Glomerular visceral epithelial cell (primary cell): Measurements from ENCODE around the gene COBL.
"Not testable (repeated sequence)": the region's sequence is repeated elsewhere in the genome, so short reads cannot be mapped to it uniquely, and the experiment has no call there.

Source experiments
- DNase-seq: peaks from one replicate; pipeline ENCODE4 v3.0.0-alpha.2; 2016; ENCODE audit errors: extremely low spot score

The COBL gene

DNA sequence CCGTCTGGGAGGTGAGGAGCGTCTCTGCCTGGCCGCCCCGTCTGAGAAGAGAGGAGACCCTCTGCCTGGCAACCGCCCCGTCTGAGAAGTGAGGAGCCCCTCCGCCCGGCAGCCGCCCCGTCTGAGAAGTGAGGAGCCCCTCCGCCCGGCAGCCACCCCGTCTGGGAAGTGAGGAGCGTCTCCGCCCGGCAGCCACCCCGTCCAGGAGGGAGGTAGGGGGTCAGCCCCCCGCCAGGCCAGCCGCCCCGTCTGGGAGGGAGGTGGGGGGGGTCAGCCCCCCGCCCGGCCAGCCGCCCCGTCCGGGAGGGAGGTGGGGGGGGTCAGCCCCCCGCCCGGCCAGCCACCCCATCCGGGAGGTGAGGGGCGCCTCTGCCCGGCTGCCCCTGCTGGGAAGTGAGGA, 108.5 kb downstream of the COBL start:
- DNase-seq: not testable (repeated sequence)

DNA sequence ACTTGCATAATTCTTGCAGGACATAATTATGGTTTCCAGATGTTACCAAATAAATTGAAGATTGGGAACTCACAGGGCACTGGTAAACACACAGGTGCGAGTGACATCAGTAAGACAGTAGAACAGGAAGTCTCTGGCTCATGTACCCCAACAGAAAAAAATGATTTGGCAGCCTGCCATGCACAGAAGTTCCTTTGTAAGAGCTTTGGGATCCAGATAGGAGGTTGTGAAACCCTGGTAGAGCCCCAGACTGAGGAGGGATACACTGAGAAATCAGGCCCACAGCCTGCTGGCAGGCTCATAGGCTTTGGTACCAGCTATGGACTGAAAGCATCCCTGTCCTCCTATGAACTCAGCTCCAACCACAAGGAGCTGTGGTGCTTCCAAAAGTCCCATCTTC, 118.0 kb downstream of the COBL start:
- no peak for DNase-seq

- DNase-seq: no peak
Observed at GRCh38 chr7:51190969-51191368, 125.6 kb downstream of the COBL start.

GRCh38 chr7:51189777-51190176, 126.8 kb downstream of the COBL start:
- DNase-seq: no peak

GRCh38 chr7:51188987-51189386, 127.6 kb downstream of the COBL start:
- no peak for DNase-seq

- no peak for DNase-seq
Observed at GRCh38 chr7:51187941-51188340, 128.7 kb downstream of the COBL start.

GRCh38 chr7:51186531-51186930, 130.1 kb downstream of the COBL start:
- no peak for DNase-seq

GRCh38 chr7:51182636-51183166, 133.9 kb downstream of the COBL start:
- no peak for DNase-seq

DNA sequence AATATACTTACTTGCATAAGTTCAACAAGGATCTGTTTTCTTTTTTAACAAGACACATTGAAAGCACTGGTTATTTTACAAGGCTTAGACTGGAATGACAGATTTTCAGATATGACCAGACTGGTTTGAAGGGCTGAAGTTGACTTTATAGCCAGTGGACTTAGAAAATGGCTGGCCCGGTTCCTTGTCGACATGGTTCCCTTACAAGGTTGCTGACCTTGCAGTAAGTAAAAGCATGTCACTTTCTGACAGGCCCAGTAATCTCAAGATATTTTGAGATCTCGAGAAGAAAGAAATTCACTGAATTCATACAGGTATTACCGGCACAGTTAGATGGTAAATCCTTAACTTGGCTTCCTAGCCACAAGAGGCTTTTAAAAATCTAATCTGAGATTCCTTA, 136.5 kb downstream of the COBL start:
- no peak for DNase-seq

DNA sequence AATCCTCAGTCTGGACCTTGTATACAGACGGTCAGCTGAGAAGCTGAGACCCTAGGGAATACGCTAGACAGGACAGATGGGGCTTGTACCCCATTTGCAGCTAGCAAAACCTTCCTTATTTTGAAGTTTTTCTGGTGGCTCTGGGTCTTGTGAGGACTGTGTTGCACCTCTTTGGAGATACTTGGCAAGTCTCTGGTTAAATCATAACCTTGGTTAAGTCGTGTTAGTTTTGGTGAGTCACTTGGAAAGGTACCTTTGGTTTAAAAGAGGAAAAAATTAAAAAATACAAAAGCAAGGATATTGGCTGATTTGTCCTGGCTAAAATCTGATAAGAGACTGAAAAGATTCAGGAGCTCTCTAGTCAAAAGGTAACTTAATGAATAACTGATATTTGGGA, 140.6 kb downstream of the COBL start:
- DNase-seq: no peak

DNA sequence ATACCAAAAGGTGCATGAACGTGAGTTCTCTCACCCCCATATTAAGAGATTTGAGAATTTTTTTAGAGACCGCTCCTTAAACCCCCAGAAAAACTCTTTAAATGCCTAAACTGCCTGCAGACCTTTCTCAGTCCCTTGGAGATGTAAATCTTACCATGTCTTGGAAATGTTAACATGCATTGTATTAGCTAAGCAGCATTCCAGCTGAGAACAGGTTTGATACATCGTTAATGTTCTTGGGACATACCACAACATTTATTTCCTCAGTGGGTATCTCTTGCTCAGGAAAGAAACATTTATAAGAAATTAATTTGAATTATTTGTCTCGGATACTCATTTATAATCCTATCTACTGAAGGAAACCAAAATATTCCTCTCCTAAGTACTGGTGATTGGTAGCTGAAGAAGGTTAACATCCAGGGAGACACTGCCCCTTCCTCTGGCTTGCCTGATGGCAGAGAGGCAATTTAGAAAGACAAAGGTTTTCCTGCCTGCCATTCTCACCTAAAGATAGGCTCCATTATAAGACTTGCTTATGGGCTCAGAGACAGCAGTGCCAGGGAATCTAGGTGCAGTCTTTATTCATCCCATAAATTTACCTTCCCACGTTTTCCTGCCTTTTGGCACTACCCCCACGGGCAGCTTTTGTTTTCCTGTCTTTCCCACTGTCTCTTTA, 141.2 kb downstream of the COBL start:
- no peak for DNase-seq

GRCh38 chr7:51165337-51165736, 151.3 kb downstream of the COBL start:
- DNase-seq: no peak

DNA sequence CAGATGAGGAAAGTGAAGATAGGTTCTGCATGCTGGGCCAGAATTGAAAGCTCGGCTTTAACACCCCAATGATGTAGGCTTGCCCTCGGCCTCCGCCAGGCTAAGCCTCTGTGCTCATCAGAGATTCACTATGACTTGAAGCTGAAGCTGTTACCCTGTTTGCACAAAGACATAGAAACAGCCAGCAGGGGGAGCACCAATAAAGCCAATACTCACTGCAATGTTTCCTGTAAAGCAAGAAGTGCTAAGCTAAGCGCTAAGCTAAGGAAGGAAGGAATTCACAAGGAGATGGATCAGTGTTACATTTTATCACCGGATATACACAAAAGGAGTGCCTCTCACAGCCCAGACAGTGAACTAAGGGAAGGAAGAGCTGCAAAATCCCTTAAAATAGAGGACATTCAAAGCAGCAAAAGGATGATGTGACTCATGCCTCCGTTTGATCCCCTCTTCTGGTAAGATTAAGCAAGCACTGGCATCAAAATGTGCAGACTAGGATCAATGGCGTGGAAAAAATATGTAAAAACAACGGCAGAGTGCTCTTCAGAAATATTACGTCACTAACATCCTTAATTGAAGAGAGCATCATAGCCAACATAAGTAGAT, 153.8 kb downstream of the COBL start:
- peak; percentile 70 for DNase-seq

GRCh38 chr7:51161937-51162336, 154.7 kb downstream of the COBL start:
- DNase-seq: no peak

GRCh38 chr7:51160990-51161615, 155.5 kb downstream of the COBL start:
- DNase-seq: peak; percentile 47

DNA sequence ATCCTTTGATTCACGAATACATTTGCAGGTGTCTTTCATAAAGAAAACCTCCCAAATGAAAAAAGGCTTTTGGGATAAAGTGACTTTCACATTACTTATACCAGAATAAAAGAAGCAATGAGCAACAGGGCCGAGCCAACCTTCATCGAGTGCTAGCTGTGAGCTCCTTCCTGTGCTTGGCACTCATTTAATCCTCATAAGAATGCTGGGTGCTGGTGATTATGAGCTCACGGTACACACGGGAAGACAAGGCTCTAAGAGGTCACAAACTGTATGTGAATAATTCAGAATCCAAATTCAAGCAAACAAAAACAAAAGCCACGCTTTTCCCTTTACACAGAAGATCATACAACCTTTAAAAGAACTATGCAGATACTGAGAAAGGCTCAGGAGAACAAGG, 156.2 kb downstream of the COBL start:
- no peak for DNase-seq

DNA sequence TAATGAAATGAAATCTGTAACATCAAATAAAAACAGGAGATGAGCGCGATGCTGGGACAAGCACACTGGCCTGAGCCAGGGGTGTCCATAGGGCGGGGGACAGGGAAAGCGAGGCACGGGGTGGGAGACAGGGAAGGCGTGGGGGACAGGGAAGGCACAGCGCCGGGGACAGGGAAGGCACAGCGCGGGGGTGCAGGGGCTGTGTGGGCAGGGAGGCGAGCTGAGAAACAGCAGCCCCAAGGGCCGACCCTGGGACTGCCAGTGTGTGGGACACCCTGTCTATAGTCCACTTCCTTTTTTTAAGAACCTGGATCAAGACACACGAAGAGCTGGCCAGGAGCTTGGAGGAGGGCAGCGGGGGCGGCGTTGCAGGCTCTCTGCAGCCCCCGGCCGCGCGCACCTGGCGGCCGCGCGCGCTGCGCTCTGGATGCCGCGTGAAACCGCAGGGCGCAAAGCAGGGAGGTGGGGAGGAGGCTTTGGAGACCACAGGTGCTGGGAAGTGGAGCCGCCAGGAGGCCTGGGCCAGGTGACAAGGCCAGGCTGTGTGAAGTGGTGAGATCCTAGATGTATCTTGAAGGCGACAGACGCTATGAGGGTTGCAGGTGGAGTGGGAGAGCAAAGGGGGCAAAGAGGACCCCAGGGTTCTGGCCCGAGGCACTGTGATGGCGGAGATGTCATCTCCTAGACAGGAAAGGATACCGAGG, 157.7 kb downstream of the COBL start:
- no peak for DNase-seq

DNA sequence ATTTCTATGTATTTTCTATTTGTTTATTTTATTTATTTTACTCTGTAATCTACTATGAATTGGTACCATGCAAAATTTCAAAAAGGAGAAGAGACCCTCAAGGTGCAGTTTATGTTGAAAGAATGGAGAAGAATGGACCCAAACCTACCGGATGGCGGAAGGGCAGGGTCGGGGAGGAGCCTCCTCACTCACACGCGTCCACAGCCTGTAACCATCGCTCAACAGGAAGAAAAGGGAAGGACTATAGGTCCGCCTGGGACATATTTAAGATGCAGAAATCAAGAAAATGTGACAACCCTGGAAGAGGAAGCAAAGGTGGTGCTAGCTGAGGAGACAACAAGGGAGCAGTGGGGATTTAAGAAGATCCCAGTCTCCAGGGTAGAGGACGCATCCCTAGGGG, 158.4 kb downstream of the COBL start:
- no peak for DNase-seq

GRCh38 chr7:51154201-51154600, 162.4 kb downstream of the COBL start:
- DNase-seq: no peak

GRCh38 chr7:51152706-51153200, 163.9 kb downstream of the COBL start:
- no peak for DNase-seq

GRCh38 chr7:51151455-51151854, 165.2 kb downstream of the COBL start:
- no peak for DNase-seq

DNA sequence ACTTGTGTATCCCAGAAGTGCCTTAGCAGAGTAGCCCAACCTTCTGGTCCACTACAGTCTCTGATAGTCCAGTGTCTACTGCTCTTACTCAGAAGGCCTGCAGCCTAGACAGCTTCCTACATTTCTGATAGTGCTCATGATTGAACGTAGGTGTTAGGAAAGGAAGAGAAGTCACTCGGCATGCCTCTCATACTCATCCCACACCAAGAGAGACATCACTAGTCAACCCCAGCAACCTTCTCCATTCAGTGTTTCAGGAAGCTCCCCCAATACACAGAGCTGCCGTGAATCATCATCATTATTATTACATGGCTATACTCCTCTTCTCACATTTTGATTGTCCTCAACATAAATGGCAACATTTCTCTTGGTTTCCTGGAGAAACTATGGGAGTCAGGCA, 166.4 kb downstream of the COBL start:
- DNase-seq: no peak
